Parathyroid adenoma (tissue), 2 donors: Measurements from ENCODE around the gene VSTM2L.

Experiments used
- H2AFZ ChIP-seq: fragments of 300-600 bp; sonication (generic); one replicate; pipeline ENCODE4 v1.7.0; 2017; ENCODE audit warnings: antibody characterized with exemption, mild to moderate bottlenecking
- H3K27ac ChIP-seq: fragments of 300-600 bp; sonication (generic); one replicate; pipeline ENCODE4 v1.7.0; 2017
- H3K27me3 ChIP-seq: fragments of 300-600 bp; sonication (generic); one replicate; pipeline ENCODE4 v1.7.0; 2017; ENCODE audit warnings: low read length; ENCODE audit not compliant: control insufficient read depth, insufficient read depth
- H3K36me3 ChIP-seq: fragments of 300-600 bp; sonication (generic); one replicate; pipeline ENCODE4 v1.7.0; 2017; ENCODE audit warnings: low read length; ENCODE audit not compliant: control insufficient read depth, insufficient read depth
- H3K4me1 ChIP-seq: fragments of 300-600 bp; sonication (generic); one replicate; pipeline ENCODE4 v1.7.0; 2017; ENCODE audit warnings: control low read depth
- H3K4me2 ChIP-seq: fragments of 300-600 bp; sonication (generic); one replicate; pipeline ENCODE4 v1.7.0; 2017; ENCODE audit warnings: low read length
- H3K4me3 ChIP-seq: fragments of 300-600 bp; sonication (generic); one replicate; pipeline ENCODE4 v1.7.0; 2017; ENCODE audit warnings: low read depth, low read length
- H3K79me2 ChIP-seq: fragments of 300-600 bp; sonication (generic); one replicate; pipeline ENCODE4 v1.7.0; 2017; ENCODE audit warnings: control low read depth
- H3K9ac ChIP-seq: fragments of 300-600 bp; sonication (generic); one replicate; pipeline ENCODE4 v1.7.0; 2017; ENCODE audit warnings: mild to moderate bottlenecking
- H3K9me3 ChIP-seq: fragments of 300-600 bp; sonication (generic); one replicate; pipeline ENCODE4 v1.7.0; 2017; ENCODE audit warnings: low read length; ENCODE audit not compliant: control insufficient read depth
- TF ChIP-seq, protein P1 (sequence below): fragments of 300-600 bp; sonication (generic); IDR thresholded peaks from one replicate; pipeline ENCODE4 v1.7.0; 2017; ENCODE audit warnings: antibody characterized with exemption, mild to moderate bottlenecking
- donor health status: primary hyperparathyroidism.

Gene VSTM2L

DNA sequence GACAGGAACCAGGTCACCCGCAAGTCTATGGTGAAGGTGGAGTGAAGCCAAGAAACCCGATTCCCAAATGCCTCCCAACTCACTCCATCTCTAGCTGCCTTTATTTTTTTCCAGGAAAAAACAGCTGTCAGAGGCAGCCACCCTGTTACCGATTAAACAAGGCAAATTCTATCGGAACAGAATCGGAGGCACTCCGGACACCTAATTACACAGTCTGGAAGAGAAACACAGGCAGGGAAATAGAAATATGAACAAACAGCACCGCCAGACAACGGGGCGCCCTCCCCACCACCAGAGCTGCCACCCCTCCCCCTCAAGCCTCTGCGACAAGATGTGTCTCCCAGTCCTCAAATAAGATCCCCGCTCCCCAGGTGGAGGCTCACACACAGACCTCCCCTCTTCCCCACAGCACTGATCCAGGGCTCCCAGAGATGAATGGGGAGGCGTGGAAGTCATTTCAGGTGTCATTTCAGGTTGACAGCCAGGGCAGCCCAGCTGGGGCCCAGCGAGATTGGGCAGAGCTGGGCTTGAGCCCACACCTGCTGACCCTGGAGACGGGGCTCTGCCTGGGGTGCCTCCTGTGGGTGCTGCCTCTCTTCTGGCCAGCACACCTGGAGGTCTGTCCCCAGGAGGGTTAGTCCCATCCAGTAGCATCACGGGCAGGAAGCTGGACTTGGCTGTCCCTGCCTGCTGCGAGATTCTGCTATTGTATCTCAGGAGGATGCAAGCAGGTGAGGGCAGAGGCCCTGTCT lies 19.8 kb upstream of the VSTM2L start:
- Histone ChIP-seq H3K27ac (no peak overlapping the region), H3K4me1 (no peaks in the 10 kb centered on the region), H3K9me3 (no peaks in the 10 kb centered on the region), H3K27me3 (no peaks in the 10 kb centered on the region), H3K4me2 (no peak overlapping the region), H2AFZ (no peak overlapping the region), H3K36me3 (no peaks in the 10 kb centered on the region), H3K9ac (no peak overlapping the region), H3K79me2 (no peaks in the 10 kb centered on the region), H3K4me3 (no peak overlapping the region)
- TF ChIP-seq, protein P1, sequence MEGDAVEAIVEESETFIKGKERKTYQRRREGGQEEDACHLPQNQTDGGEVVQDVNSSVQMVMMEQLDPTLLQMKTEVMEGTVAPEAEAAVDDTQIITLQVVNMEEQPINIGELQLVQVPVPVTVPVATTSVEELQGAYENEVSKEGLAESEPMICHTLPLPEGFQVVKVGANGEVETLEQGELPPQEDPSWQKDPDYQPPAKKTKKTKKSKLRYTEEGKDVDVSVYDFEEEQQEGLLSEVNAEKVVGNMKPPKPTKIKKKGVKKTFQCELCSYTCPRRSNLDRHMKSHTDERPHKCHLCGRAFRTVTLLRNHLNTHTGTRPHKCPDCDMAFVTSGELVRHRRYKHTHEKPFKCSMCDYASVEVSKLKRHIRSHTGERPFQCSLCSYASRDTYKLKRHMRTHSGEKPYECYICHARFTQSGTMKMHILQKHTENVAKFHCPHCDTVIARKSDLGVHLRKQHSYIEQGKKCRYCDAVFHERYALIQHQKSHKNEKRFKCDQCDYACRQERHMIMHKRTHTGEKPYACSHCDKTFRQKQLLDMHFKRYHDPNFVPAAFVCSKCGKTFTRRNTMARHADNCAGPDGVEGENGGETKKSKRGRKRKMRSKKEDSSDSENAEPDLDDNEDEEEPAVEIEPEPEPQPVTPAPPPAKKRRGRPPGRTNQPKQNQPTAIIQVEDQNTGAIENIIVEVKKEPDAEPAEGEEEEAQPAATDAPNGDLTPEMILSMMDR: no peak

DNA sequence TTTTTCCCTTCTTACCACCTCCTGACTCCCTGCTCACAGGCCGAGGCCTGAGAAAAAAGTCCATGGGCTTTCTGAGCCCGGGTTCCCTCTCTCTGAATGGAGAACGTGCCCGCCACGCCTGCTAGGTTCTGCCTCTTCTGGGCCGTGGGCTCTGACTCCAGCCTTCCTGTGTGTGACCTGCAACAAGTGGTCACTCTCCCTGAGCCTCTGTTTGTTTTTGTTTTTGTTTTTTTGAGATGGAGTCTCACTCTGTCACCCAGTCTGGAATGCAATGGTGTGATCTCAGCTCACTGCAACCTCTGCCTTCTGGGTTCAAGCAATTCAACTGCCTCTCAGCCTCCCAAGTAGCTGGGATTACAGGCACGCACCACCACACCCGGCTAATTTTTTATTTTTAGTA lies 17.9 kb upstream of the VSTM2L start:
- H3K27me3 ChIP-seq: no peaks in the 10 kb centered on the region
- no peaks in the 10 kb centered on the region for H3K9me3 ChIP-seq
- no peaks in the 10 kb centered on the region for H3K36me3 ChIP-seq
- TF ChIP-seq, protein P1: no peak
- no peak overlapping the region for H3K4me3 ChIP-seq
- H3K27ac ChIP-seq: no peak overlapping the region
- no peak overlapping the region for H2AFZ ChIP-seq
- no peaks in the 10 kb centered on the region for H3K4me1 ChIP-seq
- H3K9ac ChIP-seq: no peak overlapping the region
- H3K79me2 ChIP-seq: no peaks in the 10 kb centered on the region
- H3K4me2 ChIP-seq: no peak overlapping the region

DNA sequence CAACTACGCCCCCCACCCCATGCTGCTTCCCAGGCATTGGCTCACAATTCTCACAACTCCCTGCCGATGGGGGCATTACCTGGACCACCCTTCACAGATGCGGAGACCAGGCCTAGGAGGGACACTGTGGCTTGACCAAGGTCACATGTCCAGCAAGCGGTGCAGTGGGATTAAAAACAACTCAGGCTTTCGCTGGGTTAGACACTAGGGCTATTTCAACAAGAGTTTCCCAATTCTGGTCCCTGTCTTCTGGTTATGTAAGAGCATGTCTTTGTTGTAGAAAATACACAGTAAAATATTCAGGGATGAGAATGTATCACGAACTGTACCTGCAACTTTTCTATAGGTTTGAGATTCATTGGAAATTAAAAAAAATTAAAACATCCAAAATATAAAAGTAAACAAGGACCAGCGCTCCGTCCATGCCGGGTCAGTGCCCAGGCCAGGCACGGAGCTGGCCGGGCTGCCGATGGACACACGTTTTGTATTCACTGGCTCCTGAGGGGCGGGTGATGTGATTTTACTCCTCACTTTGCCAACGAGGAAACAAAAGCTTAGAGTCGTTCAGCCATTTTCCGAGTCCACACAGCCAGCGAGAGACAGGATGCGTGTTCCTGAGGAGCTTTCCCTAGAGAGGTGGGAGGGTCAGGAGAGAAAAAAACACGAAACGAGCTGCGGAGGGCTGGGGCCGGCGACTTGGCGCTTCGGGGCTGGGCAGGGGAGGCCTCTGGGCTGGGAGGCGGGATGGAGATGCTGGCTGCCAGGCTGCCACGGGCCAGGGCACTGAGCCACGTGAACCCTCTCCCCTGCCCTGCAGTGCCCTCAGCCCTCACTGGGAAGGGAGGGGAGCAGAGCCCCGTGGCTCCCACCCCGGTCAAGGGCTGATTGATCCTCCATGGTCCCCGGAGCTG lies 17.1 kb upstream of the VSTM2L start:
- no peak overlapping the region for H3K9ac ChIP-seq
- H3K9me3 ChIP-seq: no peaks in the 10 kb centered on the region
- no peak overlapping the region for H3K4me2 ChIP-seq
- no peak overlapping the region for H2AFZ ChIP-seq
- H3K4me3 ChIP-seq: no peak overlapping the region
- H3K79me2 ChIP-seq: no peaks in the 10 kb centered on the region
- no peaks in the 10 kb centered on the region for H3K27me3 ChIP-seq
- no peak overlapping the region for H3K27ac ChIP-seq
- TF ChIP-seq, protein P1: no peak
- H3K4me1 ChIP-seq: no peaks in the 10 kb centered on the region
- no peaks in the 10 kb centered on the region for H3K36me3 ChIP-seq

DNA sequence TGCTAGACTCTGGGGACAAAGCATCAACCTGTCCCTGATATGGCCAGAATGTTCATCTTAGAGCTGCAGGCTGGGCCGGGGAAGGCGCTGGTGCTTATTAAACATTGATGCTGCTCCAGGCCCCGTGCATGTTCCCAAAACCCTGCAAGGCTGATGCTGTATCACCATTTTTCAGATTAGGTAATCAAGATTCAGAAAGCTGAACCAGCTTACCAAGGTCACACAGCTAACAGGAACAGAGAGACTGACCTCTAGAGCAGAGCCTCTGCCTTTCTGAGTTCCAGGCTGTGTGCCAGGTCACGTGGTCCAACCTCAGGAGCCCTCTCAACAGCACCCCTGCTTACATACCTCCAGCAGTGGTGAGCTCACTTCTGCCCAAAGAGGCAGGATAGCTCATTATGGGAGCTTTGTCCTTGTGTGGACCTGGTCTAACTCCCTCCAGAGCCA lies 16.1 kb upstream of the VSTM2L start:
- Histone ChIP-seq H3K36me3 (no peaks in the 10 kb centered on the region), H3K9me3 (no peaks in the 10 kb centered on the region), H3K4me1 (no peaks in the 10 kb centered on the region), H3K27ac (no peak overlapping the region), H3K4me2 (no peak overlapping the region), H3K9ac (no peak overlapping the region), H3K79me2 (no peaks in the 10 kb centered on the region), H2AFZ (no peak overlapping the region), H3K4me3 (no peak overlapping the region), H3K27me3 (no peaks in the 10 kb centered on the region)
- TF ChIP-seq, protein P1: no peak
